PC-9 (cell line): ENCODE results near the gene HPCAL4. TPM values are rescaled to one million over a fixed set of nuclear protein-coding genes. Genes with fewer than 3 reads are reported as not detected.

ENCODE experiments used
- BruUV-seq: library from RNA; stranded (reverse); fragments of 400-500 nt; replicated peaks from 2 replicates; lab custom pipeline; 2021; lab: Mats Ljungman, UMichigan
- CTCF ChIA-PET: fragments of 300-600 bp; sonication (Branson Sonifier 250); formaldehyde crosslinking; loops from one replicate; lab custom pipeline; 2022; ENCODE audit warnings: antibody characterized with exemption; lab: Charles Lee
- POLR2A ChIA-PET: fragments of 300-600 bp; sonication (Branson Sonifier 250); formaldehyde crosslinking; loops from one replicate; lab custom pipeline; 2022; ENCODE audit warnings: antibody characterized with exemption; ENCODE audit not compliant: unreplicated experiment; lab: Charles Lee
- DNase-seq, 2 experiments: peaks; one replicate each; pipeline versions ENCODE4 v3.0.0 to v3.0.0-alpha.2; 2015 to 2022; ENCODE audit warnings: mixed read lengths in 1 of 2
- H2AFZ ChIP-seq: fragments of 200-600 bp; sonication (generic); 2 replicates; pipeline ENCODE4 v1.8.1; 2017; ENCODE audit warnings: antibody characterized with exemption
- H3F3A ChIP-seq: fragments of 200-600 bp; sonication (generic); 2 replicates; pipeline ENCODE4 v1.8.1; 2017; ENCODE audit warnings: antibody characterized with exemption, mild to moderate bottlenecking, low read depth; ENCODE audit not compliant: insufficient read depth
- H3K27ac ChIP-seq: fragments of 200-600 bp; sonication (generic); 2 replicates; pipeline ENCODE4 v1.6.1; 2016; ENCODE audit warnings: mixed run types
- H3K27me3 ChIP-seq: fragments of 200-600 bp; sonication (generic); 2 replicates; pipeline ENCODE4 v1.6.1; 2016; ENCODE audit warnings: low read depth, mixed run types; ENCODE audit not compliant: insufficient read depth
- H3K36me3 ChIP-seq: fragments of 200-600 bp; sonication (generic); 2 replicates; pipeline ENCODE4 v1.6.1; 2016; ENCODE audit warnings: low read depth, mixed run types
- H3K4me1 ChIP-seq: fragments of 200-600 bp; sonication (generic); replicated peaks from 2 replicates; pipeline ENCODE4 v1.6.1; 2016; ENCODE audit warnings: mixed run types; ENCODE audit not compliant: insufficient read depth
- H3K4me2 ChIP-seq: fragments of 200-600 bp; sonication (generic); 2 replicates; pipeline ENCODE4 v1.6.1; 2017; ENCODE audit warnings: mixed run types
- H3K4me3 ChIP-seq: fragments of 200-600 bp; sonication (generic); 2 replicates; pipeline ENCODE4 v1.6.1; 2016; ENCODE audit warnings: mixed run types
- H3K79me2 ChIP-seq: fragments of 200-600 bp; sonication (generic); 2 replicates; pipeline ENCODE4 v1.6.1; 2017; ENCODE audit warnings: low read depth, mixed run types
- H3K9me2 ChIP-seq: fragments of 200-600 bp; sonication (generic); 2 replicates; pipeline ENCODE4 v1.8.1; 2017; ENCODE audit warnings: mild to moderate bottlenecking; ENCODE audit not compliant: insufficient read depth
- H3K9me3 ChIP-seq: fragments of 200-600 bp; sonication (generic); 2 replicates; pipeline ENCODE4 v1.8.1; 2016; ENCODE audit warnings: low read depth; ENCODE audit not compliant: insufficient read depth
- H4K20me1 ChIP-seq: fragments of 200-600 bp; sonication (generic); 2 replicates; pipeline ENCODE4 v1.8.1; 2017; ENCODE audit not compliant: insufficient read depth
- EZH2 ChIP-seq: fragments of 200-600 bp; sonication (generic); IDR thresholded peaks from 2 replicates; pipeline ENCODE4 v1.8.0; 2017; ENCODE audit warnings: antibody characterized with exemption, low read depth
- intact Hi-C: fragments of 100-400 bp; cut with micrococcal nuclease; formaldehyde crosslinking; loops from one replicate; pipeline ENCODE4 v1.10.0; 2022; ENCODE audit not compliant: unreplicated experiment
- total RNA-seq: library from RNA; stranded (reverse); gene quantifications from 2 replicates; pipeline ENCODE4 v1.2.3, GENCODE V29; 2021
- TF ChIP-seq, protein P1 (sequence below): fragments of 200-600 bp; sonication (generic); conservative IDR thresholded peaks from 2 replicates; pipeline ENCODE4 v1.6.1; 2017; ENCODE audit warnings: mixed run types, antibody characterized with exemption, mild to moderate bottlenecking, moderate library complexity

The HPCAL4 gene
- total RNA-seq, 1 experiment from 2014 or later, result 0.07 TPM

DNA sequence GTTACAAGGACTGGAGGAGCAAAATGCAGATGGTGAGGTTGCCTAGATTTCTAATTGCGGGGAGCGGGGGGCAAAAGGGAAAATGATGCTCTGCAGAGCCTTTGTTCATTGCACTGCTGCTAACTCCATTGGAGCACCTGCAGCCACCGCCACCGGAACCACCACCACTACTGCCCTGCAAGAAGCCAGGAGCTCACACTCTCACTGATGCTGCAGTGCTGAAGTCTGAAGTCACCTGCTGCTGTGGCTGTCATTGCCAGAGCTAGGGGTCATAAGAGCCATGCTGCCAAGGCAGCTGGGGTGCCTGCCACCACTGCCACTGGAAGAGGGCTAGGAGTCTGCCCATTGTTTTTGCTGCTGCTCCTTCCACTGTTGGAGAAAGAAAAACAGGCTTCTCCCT is 7.3 kb upstream of the HPCAL4 start:
- TF ChIP-seq EZH2, result no peak
- no peaks in the 10 kb centered on the region for H3K9me3 ChIP-seq
- intact Hi-C loops, result no loop called here
- CTCF ChIA-PET, result no interaction called here
- no peak for DNase-seq
- H3K4me3 ChIP-seq, result no peak overlapping the region
- H3F3A ChIP-seq, result no peaks in the 10 kb centered on the region
- no peaks in the 10 kb centered on the region for H3K36me3 ChIP-seq
- no peaks in the 10 kb centered on the region for H3K79me2 ChIP-seq
- H3K4me1 ChIP-seq, result no peaks in the 10 kb centered on the region
- peaks cover 26% of the 10 kb centered on the region for H3K27me3 ChIP-seq
- no peak overlapping the region for H2AFZ ChIP-seq
- no peaks in the 10 kb centered on the region for H4K20me1 ChIP-seq
- H3K4me2 ChIP-seq, result no peak overlapping the region
- POLR2A ChIA-PET, result no interaction called here
- H3K27ac ChIP-seq, result no peak overlapping the region
- no TSS peak for BruUV-seq
- H3K9me2 ChIP-seq, result no peaks in the 10 kb centered on the region

DNA sequence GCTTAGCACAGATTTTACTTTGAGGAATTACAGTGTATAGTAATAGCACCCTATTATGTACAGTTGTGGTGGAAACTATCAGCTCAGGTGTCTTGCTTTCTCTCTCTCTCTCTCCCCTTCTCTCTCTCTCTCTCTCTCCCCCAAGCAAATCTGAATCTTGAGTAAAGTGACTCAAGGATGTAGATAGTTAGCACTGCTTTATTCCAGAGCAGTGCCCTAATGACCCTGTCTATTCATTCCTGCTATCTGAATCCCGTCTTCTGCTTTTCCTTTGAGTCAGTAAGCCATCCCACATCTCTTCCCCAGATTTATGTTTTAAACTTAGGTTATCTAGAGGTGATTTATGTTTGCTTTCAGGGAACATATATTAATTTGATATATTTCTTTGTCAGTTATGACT is 5.2 kb upstream of the HPCAL4 start:
- no peaks in the 10 kb centered on the region for H3K79me2 ChIP-seq
- H3K36me3 ChIP-seq, result no peaks in the 10 kb centered on the region
- peaks cover 26% of the 10 kb centered on the region for H3K27me3 ChIP-seq
- DNase-seq, result no peak
- H3K4me2 ChIP-seq, result no peak overlapping the region
- no peaks in the 10 kb centered on the region for H3K9me3 ChIP-seq
- no peaks in the 10 kb centered on the region for H3K9me2 ChIP-seq
- ChIA-PET CTCF (interaction anchor here (0.7 kb wide), 1 partner anchor 90 kb away, joined by 3 read pairs; no protein-coding TSS in a partner anchor), POLR2A (interaction anchor here (0.8 kb wide), 1 partner anchor 319 kb away, joined by 8 read pairs; no protein-coding TSS in a partner anchor)
- intact Hi-C loops, result no loop called here
- H3K4me3 ChIP-seq, result no peak overlapping the region
- H3K27ac ChIP-seq, result no peak overlapping the region
- H3F3A ChIP-seq, result no peaks in the 10 kb centered on the region
- H3K4me1 ChIP-seq, result no peaks in the 10 kb centered on the region
- no peak for TF ChIP-seq EZH2
- TF ChIP-seq, protein P1, sequence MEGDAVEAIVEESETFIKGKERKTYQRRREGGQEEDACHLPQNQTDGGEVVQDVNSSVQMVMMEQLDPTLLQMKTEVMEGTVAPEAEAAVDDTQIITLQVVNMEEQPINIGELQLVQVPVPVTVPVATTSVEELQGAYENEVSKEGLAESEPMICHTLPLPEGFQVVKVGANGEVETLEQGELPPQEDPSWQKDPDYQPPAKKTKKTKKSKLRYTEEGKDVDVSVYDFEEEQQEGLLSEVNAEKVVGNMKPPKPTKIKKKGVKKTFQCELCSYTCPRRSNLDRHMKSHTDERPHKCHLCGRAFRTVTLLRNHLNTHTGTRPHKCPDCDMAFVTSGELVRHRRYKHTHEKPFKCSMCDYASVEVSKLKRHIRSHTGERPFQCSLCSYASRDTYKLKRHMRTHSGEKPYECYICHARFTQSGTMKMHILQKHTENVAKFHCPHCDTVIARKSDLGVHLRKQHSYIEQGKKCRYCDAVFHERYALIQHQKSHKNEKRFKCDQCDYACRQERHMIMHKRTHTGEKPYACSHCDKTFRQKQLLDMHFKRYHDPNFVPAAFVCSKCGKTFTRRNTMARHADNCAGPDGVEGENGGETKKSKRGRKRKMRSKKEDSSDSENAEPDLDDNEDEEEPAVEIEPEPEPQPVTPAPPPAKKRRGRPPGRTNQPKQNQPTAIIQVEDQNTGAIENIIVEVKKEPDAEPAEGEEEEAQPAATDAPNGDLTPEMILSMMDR, result no peak
- no peaks in the 10 kb centered on the region for H4K20me1 ChIP-seq
- H2AFZ ChIP-seq, result no peak overlapping the region
- BruUV-seq, result no TSS peak

DNA sequence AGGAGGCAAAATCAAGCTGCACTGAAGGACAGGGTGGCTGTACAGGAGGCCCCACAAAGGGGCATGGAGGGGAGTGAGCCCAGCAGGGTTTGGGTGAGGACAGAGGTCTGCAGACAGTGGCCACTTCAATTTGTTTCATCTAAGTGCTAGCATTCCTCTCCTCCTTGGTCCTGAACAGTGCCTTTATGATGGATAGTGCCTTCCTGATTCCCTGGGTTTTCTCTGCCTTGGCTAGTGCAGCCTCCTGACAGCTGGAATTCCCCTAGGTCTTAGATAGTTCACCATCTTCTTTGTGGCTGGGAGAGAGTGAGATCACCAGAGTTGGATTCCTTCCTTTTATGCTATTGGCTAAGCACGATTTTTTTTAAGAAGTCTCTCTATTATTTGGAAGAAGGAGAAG is 3.8 kb upstream of the HPCAL4 start:
- Histone ChIP-seq H3K4me1 (0 out of 2 replicates have a peak, but pooled peaks cover 4% of the 10 kb centered on the region), H4K20me1 (no peaks in the 10 kb centered on the region), H3K9me2 (no peaks in the 10 kb centered on the region), H3F3A (no peaks in the 10 kb centered on the region), H3K4me2 (no peak overlapping the region), H2AFZ (no peak overlapping the region), H3K4me3 (no peak overlapping the region), H3K27ac (no peak overlapping the region), H3K27me3 (peaks cover 29% of the 10 kb centered on the region), H3K36me3 (no peaks in the 10 kb centered on the region), H3K9me3 (no peaks in the 10 kb centered on the region), H3K79me2 (no peaks in the 10 kb centered on the region)
- DNase-seq, result no peak
- BruUV-seq, result no TSS peak
- intact Hi-C loops, result no loop called here
- CTCF ChIA-PET, result no interaction called here
- POLR2A ChIA-PET, result no interaction called here
- TF ChIP-seq EZH2, result no peak
- TF ChIP-seq, protein P1, result no peak

DNA sequence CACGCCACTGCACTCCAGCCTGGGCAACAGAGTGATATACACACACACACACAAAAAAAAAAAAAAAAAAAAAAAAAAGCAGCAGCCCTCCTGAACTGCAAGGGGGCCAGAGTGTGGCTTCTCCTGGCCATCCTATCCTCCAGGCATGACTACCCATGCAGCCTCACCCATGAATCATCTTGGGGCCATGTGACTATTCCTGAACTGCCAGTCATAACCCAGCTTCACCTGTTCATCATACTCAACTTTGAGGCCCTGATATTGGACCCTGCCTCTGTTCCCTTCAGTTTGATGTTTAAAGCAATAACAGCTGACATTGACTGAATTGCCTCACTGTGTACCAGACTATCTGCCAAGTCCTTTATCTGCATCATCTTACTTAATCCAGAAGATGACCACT is 2.8 kb upstream of the HPCAL4 start:
- Histone ChIP-seq H3K27ac (no peak overlapping the region), H2AFZ (no peak overlapping the region), H3K36me3 (no peaks in the 10 kb centered on the region), H3K27me3 (peaks cover 26% of the 10 kb centered on the region), H3K4me3 (no peak overlapping the region), H3F3A (peaks cover 5% of the 10 kb centered on the region; the same call in 1 of the 2 replicates), H3K4me2 (no peak overlapping the region), H3K4me1 (peaks cover 6% of the 10 kb centered on the region), H3K9me2 (no peaks in the 10 kb centered on the region), H4K20me1 (no peaks in the 10 kb centered on the region), H3K9me3 (no peaks in the 10 kb centered on the region), H3K79me2 (no peaks in the 10 kb centered on the region)
- no peak for DNase-seq
- BruUV-seq, result no TSS peak
- POLR2A ChIA-PET, result no interaction called here
- CTCF ChIA-PET, result interaction anchor here (0.5 to 0.7 kb wide), 3 partner anchors 88 to 146 kb away, joined by 9 to 24 read pairs (median 13); no protein-coding TSS in a partner anchor
- intact Hi-C loops, result no loop called here
- TF ChIP-seq EZH2, result no peak
- TF ChIP-seq, protein P1, result no peak
